GM18870 (cell line): ENCODE measurements around the gene DNAH14.
"Not testable (repeated sequence)": the region's sequence is repeated elsewhere in the genome, so short reads cannot be mapped to it uniquely, and the experiment has no call there.

Experiments used
- ATAC-seq: cut with Tn5 transposase; IDR thresholded peaks from one replicate; pipeline ENCODE4 v1.9.1; 2021; ENCODE audit warnings: moderate library complexity; ENCODE audit not compliant: unreplicated experiment

DNAH14 gene

DNA sequence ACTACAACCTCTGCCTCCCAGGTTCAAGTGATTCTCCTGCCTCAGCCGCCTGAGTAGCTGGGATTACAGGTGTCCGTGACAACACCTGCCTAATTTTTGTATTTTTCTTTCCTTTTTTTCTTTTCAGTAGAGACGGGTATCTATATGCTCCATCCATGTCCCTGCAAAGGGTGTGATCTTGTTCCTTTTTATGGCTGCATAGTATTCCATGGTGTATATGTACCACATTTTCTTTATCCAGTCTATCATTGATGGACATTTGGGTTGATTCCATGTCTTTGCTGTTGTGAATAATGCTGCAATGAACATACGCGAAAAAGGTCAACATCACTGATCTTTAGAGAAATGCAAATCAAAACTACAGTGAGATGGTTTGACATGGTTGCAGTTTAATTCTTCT lies 62.1 kb downstream of the DNAH14 start:
- ATAC-seq = not testable (repeated sequence)

DNA sequence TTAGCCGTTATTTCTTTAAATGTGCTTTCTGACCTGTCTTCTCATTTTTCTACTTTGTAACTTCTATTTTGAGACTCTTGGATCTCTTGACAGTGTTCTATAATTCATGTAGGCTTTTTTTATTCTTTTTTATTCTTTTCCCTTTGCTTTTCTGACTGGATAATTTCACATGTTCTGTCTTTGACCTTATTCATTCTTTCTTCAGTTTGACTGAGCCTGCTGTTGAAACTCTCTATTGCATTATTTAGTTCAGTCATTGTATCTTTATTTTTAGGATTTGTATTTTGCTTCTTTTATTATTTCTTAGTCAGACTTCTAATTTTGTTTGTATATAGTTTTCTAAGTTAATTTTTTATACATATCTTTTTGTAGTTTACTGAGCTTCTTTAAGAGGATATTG lies 66.1 kb downstream of the DNAH14 start:
- no peak for ATAC-seq

DNA sequence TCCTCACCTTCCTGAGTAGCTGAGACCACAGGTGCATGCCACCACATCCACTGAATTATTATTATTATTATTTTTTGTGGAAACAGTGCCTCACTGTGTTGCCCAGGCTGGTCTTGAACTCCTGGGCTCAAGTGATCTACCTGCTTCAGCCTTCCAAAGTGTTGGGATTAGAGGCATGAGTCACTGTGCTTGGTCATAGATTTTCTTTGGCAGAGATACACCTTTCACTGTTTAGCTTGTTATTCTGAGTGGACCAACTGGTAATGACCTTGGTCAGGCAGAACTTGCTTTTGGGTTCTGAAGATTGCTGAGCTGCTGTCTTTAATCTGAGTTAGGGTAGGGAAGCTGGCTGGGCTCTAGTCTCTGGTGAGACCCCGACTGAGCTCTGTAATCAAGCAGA lies 66.8 kb downstream of the DNAH14 start:
- no peak for ATAC-seq

DNA sequence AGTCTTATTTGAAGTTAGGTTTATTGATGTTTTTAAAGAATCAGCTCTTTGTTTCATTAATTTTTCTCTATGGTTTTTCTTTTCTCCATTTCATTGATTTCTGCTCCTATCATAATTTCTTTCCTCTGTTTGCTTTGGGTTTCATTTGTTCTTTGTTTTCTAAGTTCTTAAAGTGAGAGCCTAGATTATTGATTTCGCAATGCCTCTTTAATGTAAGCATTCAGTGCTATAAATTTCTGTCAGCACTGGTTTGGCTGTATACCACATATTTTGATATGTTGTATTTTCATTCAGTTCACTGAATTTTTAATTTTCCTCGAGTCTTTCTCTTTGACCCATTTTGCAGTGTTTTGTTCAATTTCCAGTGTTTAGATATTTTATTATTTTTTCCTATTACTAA lies 68.7 kb downstream of the DNAH14 start:
- no peak for ATAC-seq

DNA sequence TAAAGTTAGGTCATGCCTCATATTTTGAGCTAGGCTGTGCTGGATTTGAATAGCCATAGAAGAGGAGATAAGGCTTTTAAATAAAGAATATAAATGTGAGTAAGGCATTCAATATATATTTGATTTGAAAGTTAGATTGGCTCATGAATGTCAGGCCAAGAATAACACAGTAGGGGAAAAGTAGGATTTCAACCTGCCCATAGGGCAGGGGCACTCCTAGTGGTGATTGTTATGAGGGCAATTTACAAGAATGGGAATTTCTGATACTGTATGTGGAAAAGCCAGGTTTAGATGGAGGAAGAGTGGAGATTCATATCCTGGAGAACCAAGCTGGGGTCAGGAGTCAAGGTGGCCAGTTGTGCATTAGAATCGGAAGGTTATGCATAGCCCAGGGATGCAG lies 74.9 kb downstream of the DNAH14 start:
- no peak for ATAC-seq

DNA sequence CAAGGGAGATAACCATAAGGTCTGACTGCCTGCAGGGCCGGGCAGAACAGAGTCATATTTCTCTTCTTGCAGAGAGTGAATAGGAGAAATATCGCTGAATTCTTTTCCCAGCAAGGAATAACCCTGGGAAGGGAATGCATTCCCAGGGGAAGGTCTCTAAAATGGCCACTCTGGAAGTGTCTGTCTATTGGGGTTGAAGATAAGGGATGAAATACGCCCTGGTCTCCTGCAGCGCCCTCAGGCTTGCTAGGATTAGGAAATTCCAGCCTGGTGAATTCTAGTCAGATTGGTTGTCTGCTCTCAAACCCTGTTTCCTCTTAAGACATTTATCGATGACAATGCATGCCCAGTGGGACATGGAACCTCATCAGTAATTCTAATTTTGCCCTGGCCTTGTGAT lies 76.9 kb downstream of the DNAH14 start:
- not testable (repeated sequence) for ATAC-seq

DNA sequence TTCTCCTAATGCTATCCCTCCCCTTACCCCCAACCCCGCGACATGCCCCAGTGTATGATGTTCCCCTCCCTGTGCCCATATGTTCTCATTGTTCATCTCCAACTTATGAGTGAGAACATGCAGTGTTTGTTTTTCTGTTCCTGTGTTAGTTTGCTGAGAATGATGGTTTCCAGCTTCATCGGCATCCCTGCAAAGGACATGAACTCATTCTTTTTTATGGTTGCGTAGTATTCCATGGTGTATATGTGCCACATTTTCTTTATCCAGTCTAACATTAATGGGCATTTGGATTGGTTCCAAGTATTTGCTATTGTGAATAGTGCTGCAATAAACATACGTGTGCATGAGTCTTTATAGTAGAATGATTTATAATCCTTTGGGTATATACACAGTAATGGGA lies 78.6 kb downstream of the DNAH14 start:
- ATAC-seq = not testable (repeated sequence)

DNA sequence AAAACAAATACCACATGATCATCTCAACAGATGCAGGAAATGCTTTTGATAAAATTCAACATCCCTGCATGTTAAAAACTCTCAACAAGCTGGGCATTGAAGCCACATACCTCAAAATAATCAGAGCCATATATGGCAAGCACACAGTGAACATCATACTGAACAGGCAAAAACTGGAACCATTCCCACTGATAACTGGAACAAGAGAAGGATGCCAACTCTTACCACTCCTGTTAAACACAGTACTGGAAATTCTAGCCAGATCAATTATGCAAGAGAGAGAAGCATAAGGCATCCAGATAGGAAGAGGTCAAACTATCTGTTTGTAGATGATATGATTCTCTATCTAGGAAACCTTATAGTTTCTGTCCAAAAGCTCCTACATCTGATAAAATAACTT lies 91.6 kb downstream of the DNAH14 start:
- ATAC-seq = no peak

DNA sequence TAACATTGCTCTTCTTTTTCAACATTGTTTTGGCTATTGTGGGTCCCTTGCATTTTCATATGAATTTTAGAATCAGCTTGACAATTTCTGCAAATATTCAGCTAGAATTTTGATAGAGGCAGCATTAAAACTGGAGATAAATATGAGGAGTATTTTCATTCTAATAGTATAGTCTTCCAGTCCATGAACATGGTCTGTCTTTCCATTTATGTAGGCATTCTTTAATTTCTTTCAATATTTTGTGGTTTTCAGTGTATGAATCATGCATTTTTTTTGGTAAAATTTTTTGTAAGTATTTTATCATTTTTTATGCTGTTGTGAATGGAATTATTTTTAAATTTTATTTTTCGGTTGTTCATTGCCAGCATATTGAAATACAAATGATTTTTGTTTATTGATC lies 97.2 kb downstream of the DNAH14 start:
- no peak for ATAC-seq

DNA sequence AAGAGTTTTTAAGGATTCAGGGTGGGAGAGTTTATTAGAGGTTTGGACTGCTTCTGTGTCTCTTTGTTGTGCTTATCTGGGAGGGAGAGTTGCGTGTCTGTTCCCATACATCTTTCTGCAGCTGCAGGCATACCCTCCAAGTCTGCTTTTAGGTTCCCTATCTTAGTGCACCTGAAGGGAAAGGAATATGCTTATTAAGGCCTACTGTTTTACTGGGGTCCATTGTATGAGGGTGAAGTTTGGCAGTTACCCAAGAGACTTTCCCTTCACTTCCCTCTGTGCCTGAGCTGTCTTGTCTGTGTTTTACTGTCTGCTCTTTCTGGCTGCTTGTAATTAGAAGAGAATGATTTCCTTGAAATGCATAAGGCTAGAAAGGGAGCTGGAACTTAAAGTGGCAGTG lies 107.0 kb downstream of the DNAH14 start:
- not testable (repeated sequence) for ATAC-seq

DNA sequence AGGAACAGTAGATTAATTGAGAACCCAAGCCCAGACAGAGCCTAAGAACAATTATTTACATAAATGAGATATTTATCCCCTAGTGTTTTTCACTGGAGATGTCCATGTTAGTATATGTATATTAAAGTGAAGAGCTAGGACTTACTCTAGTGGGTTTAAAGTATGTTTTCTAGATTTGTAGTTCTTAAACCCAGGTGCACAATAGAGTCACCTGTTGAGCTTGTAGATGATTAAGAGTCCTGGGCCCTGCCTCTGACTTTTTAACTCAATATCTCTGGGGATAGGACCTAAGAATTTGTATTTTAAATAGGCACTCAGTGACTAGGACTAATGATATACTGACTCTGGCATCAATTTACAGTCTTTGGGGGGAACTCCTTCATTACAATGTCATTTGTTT lies 112.8 kb downstream of the DNAH14 start:
- ATAC-seq = no peak

DNA sequence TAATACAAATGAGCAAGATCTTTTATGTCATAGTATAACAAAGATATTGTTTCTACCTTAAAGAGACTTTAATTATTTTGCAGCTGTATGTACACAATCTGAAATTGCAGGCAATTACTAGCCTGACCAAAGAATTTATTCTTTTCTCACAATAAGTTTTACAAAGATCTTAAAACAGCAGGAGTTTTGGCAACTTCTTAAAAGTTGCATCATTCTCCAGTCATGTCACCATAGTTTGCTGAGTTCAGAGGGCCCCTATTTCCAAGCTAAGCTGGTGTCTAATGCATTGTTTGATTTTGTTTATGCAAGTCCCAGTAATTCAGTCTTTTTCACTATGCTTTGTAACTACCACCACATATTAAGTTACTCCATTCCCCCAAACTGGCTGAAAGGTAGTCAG lies 114.8 kb downstream of the DNAH14 start:
- ATAC-seq = no peak

DNA sequence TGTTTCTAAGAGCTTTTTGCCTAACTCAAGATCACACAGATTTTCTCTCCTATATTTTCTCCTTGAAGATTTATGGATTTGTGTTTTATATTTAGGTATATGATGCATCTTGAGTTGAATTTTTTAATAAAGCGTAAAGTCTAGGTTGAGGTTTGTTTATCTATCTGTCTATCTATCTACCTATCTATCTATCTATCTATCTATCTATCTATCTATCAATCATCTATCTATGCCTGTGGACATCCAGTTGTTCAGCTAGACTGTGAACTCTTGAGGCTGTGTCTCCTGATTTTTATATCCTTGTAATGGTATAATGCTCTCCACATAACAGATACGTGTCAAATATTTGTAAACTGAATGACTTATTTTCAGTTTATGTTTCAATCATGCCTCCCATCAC lies 120.1 kb downstream of the DNAH14 start:
- no peak for ATAC-seq

DNA sequence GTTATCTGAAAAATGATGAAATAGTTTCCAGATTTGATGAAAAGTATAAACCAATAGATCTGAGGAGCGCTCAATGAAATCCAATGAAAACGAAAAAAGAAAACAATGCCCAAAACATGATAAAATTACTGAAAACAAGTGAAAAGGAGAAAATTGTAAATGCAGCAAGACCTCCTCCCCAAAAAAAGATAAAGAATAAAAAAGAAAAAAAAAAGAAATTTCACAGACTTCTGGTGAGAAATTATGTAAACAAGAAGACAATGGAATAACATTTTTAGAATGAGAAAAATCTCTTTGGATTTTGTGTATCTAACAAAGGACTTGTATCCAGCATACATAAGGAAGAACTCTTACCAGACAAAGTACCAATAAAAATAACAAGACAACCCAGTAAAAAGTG lies 134.2 kb downstream of the DNAH14 start:
- no peak for ATAC-seq

DNA sequence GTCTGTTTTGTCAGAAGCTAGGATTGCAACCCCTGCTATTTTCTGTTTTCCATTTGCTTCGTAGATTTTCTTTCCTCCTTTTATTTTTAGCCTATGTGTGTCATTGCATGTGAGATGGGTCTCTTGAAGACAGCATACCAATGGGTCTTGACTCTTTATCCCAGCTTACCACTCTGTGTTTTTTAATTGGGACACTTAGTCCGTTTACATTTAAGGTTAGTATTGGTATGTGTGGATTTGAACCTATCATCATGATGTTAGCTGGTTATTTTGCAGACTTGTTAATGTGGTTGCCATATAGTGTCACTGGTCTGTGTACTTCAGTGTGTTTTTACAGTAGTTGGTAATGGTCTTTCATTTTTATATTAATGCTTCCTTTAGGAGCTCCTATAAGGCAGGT lies 141.5 kb downstream of the DNAH14 start:
- no peak for ATAC-seq

DNA sequence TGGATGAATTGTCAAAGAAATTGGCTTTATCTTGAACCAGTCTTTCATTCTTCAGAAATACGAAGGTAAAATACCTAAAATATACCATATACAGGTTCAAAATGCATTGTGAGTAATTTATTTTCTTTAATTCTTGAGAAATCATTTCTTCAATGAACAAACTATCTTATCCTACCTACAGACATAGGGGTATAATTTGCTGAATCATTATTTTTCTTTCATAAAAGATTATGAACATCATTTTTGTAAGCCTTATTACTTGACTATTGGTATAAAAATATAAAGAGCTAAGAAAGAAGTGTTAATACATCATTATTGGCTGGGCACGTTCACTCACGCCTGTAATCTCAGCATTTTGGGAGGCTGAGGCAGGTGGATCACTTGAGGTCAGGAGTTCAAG lies 167.7 kb downstream of the DNAH14 start:
- no peak for ATAC-seq

DNA sequence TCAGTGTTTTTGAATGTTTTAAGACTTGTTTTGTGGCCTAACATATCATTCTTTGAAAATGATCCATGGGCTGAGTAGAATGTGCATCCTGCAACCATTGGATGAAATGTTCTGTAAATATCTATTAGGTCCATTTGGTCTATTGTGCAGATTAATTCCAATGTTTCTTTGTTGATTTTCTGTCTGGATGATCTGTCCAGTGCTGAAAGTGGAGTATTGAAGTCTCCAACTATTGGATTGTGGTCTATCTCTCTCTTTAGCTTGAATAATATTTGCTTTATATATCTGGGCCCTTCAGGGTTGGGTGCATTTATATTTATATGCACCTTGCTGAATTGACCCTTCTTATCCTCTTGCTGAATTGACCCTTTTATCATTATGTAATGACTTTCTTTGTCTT lies 181.5 kb downstream of the DNAH14 start:
- no peak for ATAC-seq

DNA sequence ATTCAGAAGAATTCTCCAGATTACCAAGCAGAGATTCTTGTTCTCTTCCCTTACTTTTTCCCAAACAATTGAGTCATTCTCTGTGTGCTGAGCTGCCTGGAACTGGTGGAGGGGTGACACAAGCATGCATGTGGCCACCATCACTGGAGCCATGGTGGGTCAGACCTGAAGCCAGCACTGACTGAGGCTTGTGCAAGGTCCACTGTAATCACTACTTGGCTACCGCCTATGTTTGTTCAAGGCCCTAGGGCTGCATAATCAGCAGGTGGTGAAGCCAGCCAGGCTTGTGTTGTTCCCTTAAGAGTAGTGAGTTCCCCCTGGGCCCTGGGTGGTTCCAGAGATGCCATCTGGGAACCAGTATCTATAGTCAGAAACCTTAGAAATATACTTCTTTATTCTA lies 183.8 kb downstream of the DNAH14 start:
- no peak for ATAC-seq

DNA sequence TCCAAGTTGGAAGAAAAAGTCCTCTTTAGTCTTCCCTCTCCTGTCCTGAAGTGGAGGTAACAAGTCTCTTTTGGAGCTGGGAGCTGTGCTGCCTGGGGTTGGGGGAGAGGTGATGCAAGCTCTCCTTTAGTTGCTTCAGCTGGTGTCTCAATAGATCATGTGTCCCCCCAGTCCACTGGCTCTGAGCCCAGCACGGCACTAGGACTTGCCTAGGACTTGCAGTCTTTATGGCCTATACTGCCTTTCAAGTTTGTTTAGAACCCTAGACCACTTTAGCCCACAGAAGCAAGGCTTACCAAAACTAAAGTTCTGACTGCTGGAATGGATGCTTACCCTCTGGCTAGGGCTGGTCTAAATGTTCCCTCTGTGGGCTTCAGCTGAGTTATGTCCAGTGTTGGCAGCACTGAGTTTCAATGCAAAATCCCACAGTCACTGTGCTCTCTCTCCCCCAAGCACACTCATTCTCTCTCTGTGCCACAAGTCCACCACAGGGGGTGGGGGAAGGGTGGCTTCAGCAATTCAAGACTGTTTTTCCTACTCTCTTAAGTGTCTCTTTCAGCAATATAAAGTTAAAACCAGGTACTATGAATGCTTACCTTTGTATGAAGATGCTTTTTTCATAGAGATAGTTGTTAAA lies 185.0 kb downstream of the DNAH14 start:
- ATAC-seq = no peak

DNA sequence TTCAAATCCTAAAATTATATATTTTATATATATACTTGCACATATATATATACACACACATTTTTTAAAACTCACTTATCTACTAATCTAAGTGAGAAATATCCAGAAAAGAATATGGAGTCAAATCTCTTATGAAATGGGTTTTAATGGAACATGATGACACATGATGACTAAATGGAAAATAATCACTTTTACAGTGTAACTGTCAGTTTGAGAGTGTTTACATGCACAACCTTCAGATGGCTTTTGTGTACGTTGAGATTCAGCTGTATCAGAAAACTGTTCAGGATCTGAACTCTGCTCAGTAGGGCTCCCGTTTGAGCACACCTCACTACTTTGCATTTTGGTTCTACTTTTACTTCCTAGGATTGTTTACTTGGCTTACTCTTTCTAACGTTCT lies 189.8 kb downstream of the DNAH14 start:
- ATAC-seq = no peak

DNA sequence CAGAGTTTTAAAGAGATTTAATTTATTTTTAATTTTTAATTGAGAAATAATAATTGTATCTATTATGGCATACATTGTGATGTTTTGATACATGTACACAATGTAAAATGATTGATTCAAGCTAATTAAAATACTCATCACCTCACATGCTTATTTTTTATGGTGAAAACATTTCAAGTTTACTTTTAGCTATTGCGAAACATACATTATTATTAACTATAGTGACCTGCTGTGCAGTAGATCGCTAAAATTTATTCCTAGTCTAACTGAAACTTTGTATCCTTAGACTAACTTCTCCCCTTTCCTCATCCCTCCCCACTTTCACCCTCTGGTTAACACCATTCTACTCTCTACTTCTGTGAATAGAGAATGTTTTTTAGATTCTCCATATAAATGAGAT lies 191.6 kb downstream of the DNAH14 start:
- no peak for ATAC-seq

DNA sequence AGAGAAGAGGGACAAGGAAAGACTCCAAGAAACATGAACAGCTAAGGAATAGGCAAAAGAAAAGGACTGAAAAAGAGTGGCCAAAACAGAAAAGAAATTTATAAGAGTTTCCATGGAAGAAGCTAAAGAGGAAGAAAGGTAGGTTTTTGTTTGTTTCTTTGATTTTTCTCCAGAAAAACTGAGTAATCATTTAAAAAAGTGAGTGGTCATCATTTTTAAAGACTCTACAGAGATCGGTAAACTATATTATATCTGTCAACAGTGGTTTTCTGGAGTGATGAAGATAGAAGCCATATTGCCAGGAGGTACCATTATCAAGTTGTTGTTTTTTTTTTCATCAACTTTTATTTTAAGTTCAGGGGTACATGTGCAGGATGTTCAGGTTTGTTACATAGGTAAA lies 202.4 kb downstream of the DNAH14 start:
- no peak for ATAC-seq

DNA sequence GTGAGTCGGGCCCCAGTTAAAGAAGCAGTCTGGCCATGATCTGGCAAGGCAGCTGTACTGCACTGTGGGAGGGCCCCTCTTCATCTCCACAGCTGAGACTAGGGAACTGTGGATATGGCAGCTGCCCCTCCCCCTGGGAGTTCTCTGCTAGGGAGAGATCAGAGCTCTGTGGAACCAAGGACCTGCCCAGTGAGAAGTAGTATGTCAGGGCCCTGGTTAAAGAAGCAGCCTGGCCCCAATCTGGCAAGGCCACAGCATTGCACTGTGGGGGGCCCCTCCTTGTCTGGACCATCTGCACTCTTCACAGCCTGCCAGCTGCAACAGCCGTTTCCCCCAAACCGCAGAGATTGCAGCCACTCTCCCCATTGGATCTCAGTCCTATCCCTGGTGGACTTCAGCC lies 208.5 kb downstream of the DNAH14 start:
- no peak for ATAC-seq

DNA sequence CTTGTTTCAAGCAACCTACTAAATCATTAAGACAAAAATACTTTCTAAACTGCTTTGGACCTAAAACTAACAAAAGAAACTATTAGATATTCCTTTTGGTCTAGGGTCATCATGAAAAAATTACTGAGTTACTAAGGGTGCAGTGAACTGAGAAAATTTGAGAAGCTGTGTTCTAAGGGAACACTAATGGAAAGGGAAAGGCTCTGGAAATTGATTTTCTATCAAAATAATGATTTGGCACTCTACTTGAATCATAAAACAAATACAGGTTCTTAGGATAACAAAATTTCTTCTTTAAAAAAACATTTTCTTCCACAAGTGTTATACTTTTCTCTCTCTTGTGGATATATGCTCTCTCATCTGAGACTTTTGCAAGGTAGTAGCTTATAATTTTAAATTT lies 213.5 kb downstream of the DNAH14 start:
- ATAC-seq = no peak
